ENCODE results near the gene NELL1. TPM values are rescaled to one million over a fixed set of nuclear protein-coding genes. Genes with fewer than 3 reads are reported as not detected.
A peak's percentile ranks its signal among the peaks of the same experiment; 100 is the strongest.

Gene NELL1
- total and polyA plus RNA-seq, 2 donors, result 1.4 to 4.3 TPM

DNA sequence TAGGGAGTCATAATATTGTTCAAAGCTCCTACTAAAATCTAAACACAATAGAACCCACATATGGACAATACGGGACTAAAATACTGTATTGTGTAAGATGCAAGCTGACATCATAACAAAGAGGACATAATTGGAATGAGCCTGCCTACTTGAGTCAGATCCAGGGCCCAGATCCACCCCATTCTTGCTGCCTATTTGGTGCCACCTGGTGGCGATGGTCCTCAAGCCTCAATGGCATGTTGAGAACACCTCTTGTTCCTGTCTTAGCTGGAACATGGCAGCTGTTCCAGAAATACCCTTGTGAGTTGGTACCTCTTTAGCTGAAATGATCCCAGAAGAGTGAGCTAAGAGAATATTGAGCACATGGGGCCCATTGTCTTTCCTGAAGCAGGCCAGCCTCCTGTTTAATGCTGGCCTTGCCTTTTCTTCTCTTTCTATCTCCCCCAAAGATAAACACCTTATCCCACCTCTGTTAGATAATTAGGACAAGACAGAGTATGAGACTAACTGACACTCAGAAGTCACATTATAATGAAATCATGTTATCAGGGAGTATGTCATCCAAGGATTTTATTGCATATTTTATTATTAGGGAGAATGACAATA, 842.6 kb downstream of the NELL1 start:
- no peaks in the 10 kb centered on the region for H3K9me3 ChIP-seq (ENCODE audit: control insufficient read depth in 2 of 2, insufficient read depth in 1 of 2, low read length in 1 of 2)
- no peaks in the 10 kb centered on the region for H3K36me3 ChIP-seq (ENCODE audit: control insufficient read depth in 2 of 2, insufficient read depth in 2 of 2, low read length in 1 of 2)
- no peaks in the 10 kb centered on the region for H3K27me3 ChIP-seq (ENCODE audit: control insufficient read depth in 2 of 2, insufficient read depth in 1 of 2, low read length in 1 of 2)
- no peak overlapping the region for H3K4me3 ChIP-seq (ENCODE audit: low read length in 2 of 2)
- 53% methylated on average over 2 of the region's 2 CpGs for WGBS
- H3K27ac ChIP-seq (ENCODE audit: low read depth in 1 of 2, low read length in 1 of 2), result no peak overlapping the region
- H3K4me1 ChIP-seq (ENCODE audit: control insufficient read depth in 2 of 2, insufficient read depth in 2 of 2, low read length in 2 of 2), result no peaks in the 10 kb centered on the region
- DNase-seq (ENCODE audit: low read depth in 6 of 9, low spot score in 9 of 9), result peak in 5 of 9 donors; percentile 5 to 29 (median 17)

DNA sequence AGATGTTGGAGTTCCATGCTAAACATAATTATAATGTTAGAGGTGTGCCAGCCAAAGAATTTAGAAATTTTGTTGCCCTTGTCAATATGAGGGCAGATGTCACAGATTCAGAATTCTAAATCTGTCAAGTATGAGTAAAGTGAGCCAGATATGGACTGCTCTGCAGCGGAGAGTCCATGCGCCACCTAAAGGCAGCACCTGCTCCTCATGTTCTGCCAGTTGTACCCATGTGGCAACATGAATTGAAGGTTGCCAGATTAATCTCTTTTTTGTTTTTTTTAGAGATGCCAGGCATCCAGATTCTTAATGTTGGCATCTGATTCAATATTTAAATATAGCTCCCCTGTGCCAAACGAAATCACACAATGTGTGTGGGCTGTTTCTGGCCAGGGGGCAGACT, 844.9 kb downstream of the NELL1 start:
- Histone ChIP-seq H3K4me3 (ENCODE audit: low read length in 2 of 2) (no peak overlapping the region), H3K9me3 (ENCODE audit: control insufficient read depth in 2 of 2, insufficient read depth in 1 of 2, low read length in 1 of 2) (no peaks in the 10 kb centered on the region), H3K36me3 (ENCODE audit: control insufficient read depth in 2 of 2, insufficient read depth in 2 of 2, low read length in 1 of 2) (no peaks in the 10 kb centered on the region), H3K27ac (ENCODE audit: low read depth in 1 of 2, low read length in 1 of 2) (no peak overlapping the region), H3K27me3 (ENCODE audit: control insufficient read depth in 2 of 2, insufficient read depth in 1 of 2, low read length in 1 of 2) (no peaks in the 10 kb centered on the region), H3K4me1 (ENCODE audit: control insufficient read depth in 2 of 2, insufficient read depth in 2 of 2, low read length in 2 of 2) (no peaks in the 10 kb centered on the region)
- no peak for DNase-seq (ENCODE audit: low read depth in 6 of 9, low spot score in 9 of 9)
- 73% methylated on average over 3 of the region's 3 CpGs for WGBS

- Histone ChIP-seq H3K27me3 (ENCODE audit: control insufficient read depth in 2 of 2, insufficient read depth in 1 of 2, low read length in 1 of 2) (no peaks in the 10 kb centered on the region), H3K27ac (ENCODE audit: low read depth in 1 of 2, low read length in 1 of 2) (no peak overlapping the region), H3K36me3 (ENCODE audit: control insufficient read depth in 2 of 2, insufficient read depth in 2 of 2, low read length in 1 of 2) (no peaks in the 10 kb centered on the region), H3K4me1 (ENCODE audit: control insufficient read depth in 2 of 2, insufficient read depth in 2 of 2, low read length in 2 of 2) (no peaks in the 10 kb centered on the region), H3K9me3 (ENCODE audit: control insufficient read depth in 2 of 2, insufficient read depth in 1 of 2, low read length in 1 of 2) (no peaks in the 10 kb centered on the region), H3K4me3 (ENCODE audit: low read length in 2 of 2) (no peak overlapping the region)
- 94% methylated on average over 1 of the region's 1 CpG for WGBS
- DNase-seq (ENCODE audit: low read depth in 6 of 9, low spot score in 9 of 9), result no peak
These were observed 850.9 kb downstream of the NELL1 start for GRCh38 chr11:21520244-21520643.

- no peak for DNase-seq (ENCODE audit: low read depth in 6 of 9, low spot score in 9 of 9)
These were observed 859.8 kb downstream of the NELL1 start for GRCh38 chr11:21529187-21529586.

DNA sequence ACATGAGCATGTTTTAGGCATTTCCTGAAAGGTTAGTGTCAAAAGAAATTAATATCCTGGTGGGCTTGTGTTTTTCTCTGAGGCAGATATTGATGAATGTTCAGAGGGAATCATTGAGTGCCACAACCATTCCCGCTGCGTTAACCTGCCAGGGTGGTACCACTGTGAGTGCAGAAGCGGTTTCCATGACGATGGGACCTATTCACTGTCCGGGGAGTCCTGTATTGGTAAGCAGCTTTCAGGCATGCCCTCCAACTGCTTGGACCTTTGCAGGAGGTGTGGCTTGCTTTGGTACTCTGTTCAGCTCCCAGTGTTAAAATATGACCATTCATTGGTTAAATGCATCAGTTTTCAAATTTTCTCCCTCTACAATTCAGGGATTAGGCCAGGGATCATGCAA, 864.9 kb downstream of the NELL1 start:
- no peaks in the 10 kb centered on the region for H3K9me3 ChIP-seq (ENCODE audit: control insufficient read depth in 2 of 2, insufficient read depth in 1 of 2, low read length in 1 of 2)
- 95% methylated on average over 5 of the region's 5 CpGs for WGBS

More at GRCh38 chr11:21529187-21529586, 859.8 kb downstream of the NELL1 start:
- Histone ChIP-seq H3K27me3 (ENCODE audit: control insufficient read depth in 2 of 2, insufficient read depth in 1 of 2, low read length in 1 of 2) (no peaks in the 10 kb centered on the region), H3K9me3 (ENCODE audit: control insufficient read depth in 2 of 2, insufficient read depth in 1 of 2, low read length in 1 of 2) (no peaks in the 10 kb centered on the region), H3K36me3 (ENCODE audit: control insufficient read depth in 2 of 2, insufficient read depth in 2 of 2, low read length in 1 of 2) (no peaks in the 10 kb centered on the region), H3K27ac (ENCODE audit: low read depth in 1 of 2, low read length in 1 of 2) (no peak overlapping the region), H3K4me1 (ENCODE audit: control insufficient read depth in 2 of 2, insufficient read depth in 2 of 2, low read length in 2 of 2) (no peaks in the 10 kb centered on the region), H3K4me3 (ENCODE audit: low read length in 2 of 2) (no peak overlapping the region)
- 76% methylated on average over 1 of the region's 1 CpG for WGBS

DNA sequence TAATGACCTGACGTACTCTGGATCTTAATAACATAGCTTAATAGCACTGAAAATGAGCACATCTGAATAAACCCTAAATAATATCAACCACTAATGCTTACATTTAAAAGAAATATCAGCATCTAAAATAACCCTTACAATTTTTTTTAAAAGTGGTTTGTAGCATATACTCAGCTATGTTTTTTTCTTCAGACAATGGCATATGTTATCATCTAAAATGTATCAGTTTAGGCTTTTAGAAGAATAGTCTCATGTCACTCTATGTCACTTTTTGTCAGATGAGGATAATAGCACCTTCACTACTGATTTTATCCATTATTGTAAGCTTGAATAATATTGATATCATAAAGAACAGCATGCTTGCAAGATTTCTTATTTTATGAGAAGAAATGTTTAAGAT, 868.6 kb downstream of the NELL1 start:
- Histone ChIP-seq H3K4me1 (ENCODE audit: control insufficient read depth in 2 of 2, insufficient read depth in 2 of 2, low read length in 2 of 2) (no peaks in the 10 kb centered on the region), H3K9me3 (ENCODE audit: control insufficient read depth in 2 of 2, insufficient read depth in 1 of 2, low read length in 1 of 2) (no peaks in the 10 kb centered on the region), H3K27me3 (ENCODE audit: control insufficient read depth in 2 of 2, insufficient read depth in 1 of 2, low read length in 1 of 2) (no peaks in the 10 kb centered on the region), H3K27ac (ENCODE audit: low read depth in 1 of 2, low read length in 1 of 2) (no peak overlapping the region), H3K36me3 (ENCODE audit: control insufficient read depth in 2 of 2, insufficient read depth in 2 of 2, low read length in 1 of 2) (no peaks in the 10 kb centered on the region), H3K4me3 (ENCODE audit: low read length in 2 of 2) (no peak overlapping the region)
- WGBS, result 96% methylated on average over 1 of the region's 1 CpG
- DNase-seq (ENCODE audit: low read depth in 6 of 9, low spot score in 9 of 9), result no peak

More for the DNA sequence above, 864.9 kb downstream of the NELL1 start:
- H3K4me3 ChIP-seq (ENCODE audit: low read length in 2 of 2), result no peak overlapping the region
- no peak for DNase-seq (ENCODE audit: low read depth in 6 of 9, low spot score in 9 of 9)
- H3K27me3 ChIP-seq (ENCODE audit: control insufficient read depth in 2 of 2, insufficient read depth in 1 of 2, low read length in 1 of 2), result no peaks in the 10 kb centered on the region
- no peak overlapping the region for H3K27ac ChIP-seq (ENCODE audit: low read depth in 1 of 2, low read length in 1 of 2)
- no peaks in the 10 kb centered on the region for H3K36me3 ChIP-seq (ENCODE audit: control insufficient read depth in 2 of 2, insufficient read depth in 2 of 2, low read length in 1 of 2)
- H3K4me1 ChIP-seq (ENCODE audit: control insufficient read depth in 2 of 2, insufficient read depth in 2 of 2, low read length in 2 of 2), result no peaks in the 10 kb centered on the region

DNA sequence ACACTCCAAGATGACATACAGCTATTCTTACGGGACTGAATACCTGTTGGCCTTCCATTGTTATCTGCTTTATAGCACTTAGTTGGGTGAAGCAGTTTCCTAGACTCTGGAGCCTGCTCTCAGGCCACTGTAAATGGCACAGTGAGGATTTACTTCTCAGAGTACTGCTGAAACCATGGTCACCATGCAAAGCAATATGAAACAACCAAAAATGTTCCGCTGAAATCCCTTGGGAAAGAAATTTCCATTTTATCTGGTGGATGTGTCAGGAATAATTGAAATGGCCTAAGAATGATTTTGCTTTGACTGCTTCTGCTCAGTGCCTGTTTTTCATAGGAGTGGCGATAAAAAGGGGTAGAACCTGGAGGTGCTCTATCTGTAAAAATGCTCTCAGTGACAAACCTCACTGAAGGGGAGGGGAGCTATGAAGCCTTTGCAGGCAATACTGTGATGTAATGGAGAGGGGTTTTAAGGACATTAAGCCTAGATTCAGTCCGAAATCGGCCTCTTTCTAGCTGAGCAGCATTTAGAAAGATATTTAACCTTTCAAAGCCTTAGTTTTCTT, 871.9 kb downstream of the NELL1 start:
- no peaks in the 10 kb centered on the region for H3K36me3 ChIP-seq (ENCODE audit: control insufficient read depth in 2 of 2, insufficient read depth in 2 of 2, low read length in 1 of 2)
- H3K4me3 ChIP-seq (ENCODE audit: low read length in 2 of 2), result no peak overlapping the region
- DNase-seq (ENCODE audit: low read depth in 6 of 9, low spot score in 9 of 9), result no peak
- 95% methylated on average over 5 of the region's 5 CpGs for WGBS
- H3K27ac ChIP-seq (ENCODE audit: low read depth in 1 of 2, low read length in 1 of 2), result no peak overlapping the region
- H3K4me1 ChIP-seq (ENCODE audit: control insufficient read depth in 2 of 2, insufficient read depth in 2 of 2, low read length in 2 of 2), result no peaks in the 10 kb centered on the region
- H3K9me3 ChIP-seq (ENCODE audit: control insufficient read depth in 2 of 2, insufficient read depth in 1 of 2, low read length in 1 of 2), result no peaks in the 10 kb centered on the region
- H3K27me3 ChIP-seq (ENCODE audit: control insufficient read depth in 2 of 2, insufficient read depth in 1 of 2, low read length in 1 of 2), result no peaks in the 10 kb centered on the region

DNA sequence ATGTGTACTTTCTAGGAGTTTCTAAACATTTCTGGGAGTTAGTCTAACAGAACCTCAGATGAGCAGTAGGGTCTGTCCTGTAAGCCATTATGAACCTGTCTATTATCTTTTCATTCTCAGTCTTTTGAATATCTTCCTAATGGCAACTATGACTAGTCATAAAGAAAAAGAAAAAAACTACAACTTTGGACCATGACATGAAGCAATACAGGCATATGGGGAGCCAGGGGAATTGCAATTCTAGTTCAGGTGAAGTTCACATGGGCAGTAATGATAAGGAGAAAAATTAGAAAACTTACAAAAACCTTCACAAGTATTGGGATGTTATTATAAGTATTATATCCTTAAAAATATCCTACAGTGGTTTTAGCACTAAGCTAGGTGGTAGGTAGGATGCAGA, 874.5 kb downstream of the NELL1 start:
- no peak overlapping the region for H3K4me3 ChIP-seq (ENCODE audit: low read length in 2 of 2)
- no peaks in the 10 kb centered on the region for H3K27me3 ChIP-seq (ENCODE audit: control insufficient read depth in 2 of 2, insufficient read depth in 1 of 2, low read length in 1 of 2)
- no peaks in the 10 kb centered on the region for H3K9me3 ChIP-seq (ENCODE audit: control insufficient read depth in 2 of 2, insufficient read depth in 1 of 2, low read length in 1 of 2)
- no peak for DNase-seq (ENCODE audit: low read depth in 6 of 9, low spot score in 9 of 9)
- no peaks in the 10 kb centered on the region for H3K4me1 ChIP-seq (ENCODE audit: control insufficient read depth in 2 of 2, insufficient read depth in 2 of 2, low read length in 2 of 2)
- no peak overlapping the region for H3K27ac ChIP-seq (ENCODE audit: low read depth in 1 of 2, low read length in 1 of 2)
- no peaks in the 10 kb centered on the region for H3K36me3 ChIP-seq (ENCODE audit: control insufficient read depth in 2 of 2, insufficient read depth in 2 of 2, low read length in 1 of 2)

- H3K4me3 ChIP-seq (ENCODE audit: low read length in 2 of 2), result no peak overlapping the region
- H3K4me1 ChIP-seq (ENCODE audit: control insufficient read depth in 2 of 2, insufficient read depth in 2 of 2, low read length in 2 of 2), result no peaks in the 10 kb centered on the region
- no peaks in the 10 kb centered on the region for H3K27me3 ChIP-seq (ENCODE audit: control insufficient read depth in 2 of 2, insufficient read depth in 1 of 2, low read length in 1 of 2)
- DNase-seq (ENCODE audit: low read depth in 6 of 9, low spot score in 9 of 9), result no peak
- no peak overlapping the region for H3K27ac ChIP-seq (ENCODE audit: low read depth in 1 of 2, low read length in 1 of 2)
- H3K36me3 ChIP-seq (ENCODE audit: control insufficient read depth in 2 of 2, insufficient read depth in 2 of 2, low read length in 1 of 2), result no peaks in the 10 kb centered on the region
- WGBS, result 79% methylated on average over 1 of the region's 1 CpG
- H3K9me3 ChIP-seq (ENCODE audit: control insufficient read depth in 2 of 2, insufficient read depth in 1 of 2, low read length in 1 of 2), result no peaks in the 10 kb centered on the region
These were observed 876.3 kb downstream of the NELL1 start for GRCh38 chr11:21545699-21546098.
